Measurements from ENCODE around the gene MAP7D2.

GRCh38 chrX:20016616-20016945 lies 100.1 kb downstream of the MAP7D2 start:
- TF ChIP-seq POLR2A (IDR thresholded peaks at IDR 0.05; ENCODE audit: low read depth) = no peak
- no peak for TF ChIP-seq CTCF (IDR thresholded peaks at IDR 0.05)
- TF ChIP-seq EP300 (IDR thresholded peaks at IDR 0.05) = no peak
- TF ChIP-seq POLR2AphosphoS5 (IDR thresholded peaks at IDR 0.05) = no peak

All from esophagus muscularis mucosa (tissue), 4 donors.